Activated CD4-positive, alpha-beta T cell treated with anti-CD3 and anti-CD28 coated beads, Interleukin-2, amount 50 U/mL, for 1 hour (primary cell): Measurements from ENCODE around the gene CDC42BPB.
A peak's percentile ranks its signal among the peaks of the same experiment; 100 is the strongest.
"Not testable (repeated sequence)": the region's sequence is repeated elsewhere in the genome, so short reads cannot be mapped to it uniquely, and the experiment has no call there.

Source experiments
- DNase-seq: peaks from one replicate; pipeline ENCODE4 v3.0.0-alpha.2; 2020

Gene CDC42BPB

GRCh38 chr14:102940729-102941362 is 116.5 kb downstream of the CDC42BPB start:
- no peak for DNase-seq

- no peak for DNase-seq
Measured at GRCh38 chr14:102939820-102940561, 117.4 kb downstream of the CDC42BPB start.

- no peak for DNase-seq
Measured at GRCh38 chr14:102939329-102939728, 118.0 kb downstream of the CDC42BPB start.

- no peak for DNase-seq
Measured at GRCh38 chr14:102938191-102938590, 119.2 kb downstream of the CDC42BPB start.

- DNase-seq, result no peak
Measured at GRCh38 chr14:102937331-102938175, 119.8 kb downstream of the CDC42BPB start.

- no peak for DNase-seq
Measured at GRCh38 chr14:102935756-102936155, 121.6 kb downstream of the CDC42BPB start.

GRCh38 chr14:102933618-102934231 is 123.6 kb downstream of the CDC42BPB start:
- DNase-seq, result no peak

GRCh38 chr14:102932484-102933248 is 124.7 kb downstream of the CDC42BPB start:
- DNase-seq, result no peak

- DNase-seq, result no peak
Measured at GRCh38 chr14:102931580-102932285, 125.6 kb downstream of the CDC42BPB start.

GRCh38 chr14:102930753-102931579 is 126.4 kb downstream of the CDC42BPB start:
- no peak for DNase-seq

GRCh38 chr14:102930138-102930752 is 127.1 kb downstream of the CDC42BPB start:
- DNase-seq, result no peak

GRCh38 chr14:102929241-102930137 is 127.9 kb downstream of the CDC42BPB start:
- no peak for DNase-seq

- peak; percentile 74 for DNase-seq
Measured at GRCh38 chr14:102928412-102929240, 128.7 kb downstream of the CDC42BPB start.

- DNase-seq, result no peak
Measured at GRCh38 chr14:102927878-102928411, 129.4 kb downstream of the CDC42BPB start.

GRCh38 chr14:102927346-102927877 is 129.9 kb downstream of the CDC42BPB start:
- no peak for DNase-seq

GRCh38 chr14:102926840-102927239 is 130.5 kb downstream of the CDC42BPB start:
- DNase-seq, result not testable (repeated sequence)

GRCh38 chr14:102926104-102926503 is 131.2 kb downstream of the CDC42BPB start:
- DNase-seq, result no peak

GRCh38 chr14:102925646-102926045 is 131.7 kb downstream of the CDC42BPB start:
- DNase-seq, result no peak
